HFFc6 (cell line): ENCODE data around the gene ARHGAP32. TPM values are rescaled to one million over a fixed set of nuclear protein-coding genes. Genes with fewer than 3 reads are reported as not detected.

Source experiments
- DNase-seq: peaks from one replicate; pipeline ENCODE4 v3.0.0-alpha.2; 2018
- H3K27ac Mint-ChIP-seq: 2 replicates; pipeline ENCODE4 v1.8.0; 2020; ENCODE audit warnings: mild to moderate bottlenecking, mixed read lengths
- H3K27me3 Mint-ChIP-seq: 2 replicates; pipeline ENCODE4 v1.8.0; 2021; ENCODE audit warnings: mild to moderate bottlenecking, moderate library complexity, mixed read lengths; ENCODE audit not compliant: insufficient read depth
- H3K36me3 Mint-ChIP-seq: 2 replicates; pipeline ENCODE4 v1.8.0; 2021; ENCODE audit warnings: low read depth, mixed read lengths
- H3K4me1 Mint-ChIP-seq: 2 replicates; pipeline ENCODE4 v1.8.0; 2020; ENCODE audit warnings: low read depth, mixed read lengths
- H3K4me3 Mint-ChIP-seq: 2 replicates; pipeline ENCODE4 v1.8.0; 2020; ENCODE audit warnings: mild to moderate bottlenecking, moderate library complexity, mixed read lengths
- H3K9me3 Mint-ChIP-seq: 2 replicates; pipeline ENCODE4 v1.8.0; 2020; ENCODE audit warnings: mild to moderate bottlenecking, mixed read lengths
- total RNA-seq, 6 experiments: library from RNA; stranded (reverse); fragmentation: NEBNext Ultra II Directional; extraction: Animal tissue kit (Norgen Biotek cat#: 25700); gene quantifications; 2 replicates in 1 of 6; 3 replicates in 5 of 6; pipeline ENCODE4 v1.2.3, GENCODE V29; 2021
- TF ChIP-seq, protein P1 (sequence below): fragments of 200-600 bp; sonication (generic); IDR thresholded peaks from 2 replicates; pipeline ENCODE4 v1.5.0; 2021; ENCODE audit warnings: antibody characterized with exemption, mild to moderate bottlenecking

ARHGAP32 gene
- total RNA-seq, 6 experiments from 2014 or later, result 7.6 to 8.7 (median 8.0) TPM

DNA sequence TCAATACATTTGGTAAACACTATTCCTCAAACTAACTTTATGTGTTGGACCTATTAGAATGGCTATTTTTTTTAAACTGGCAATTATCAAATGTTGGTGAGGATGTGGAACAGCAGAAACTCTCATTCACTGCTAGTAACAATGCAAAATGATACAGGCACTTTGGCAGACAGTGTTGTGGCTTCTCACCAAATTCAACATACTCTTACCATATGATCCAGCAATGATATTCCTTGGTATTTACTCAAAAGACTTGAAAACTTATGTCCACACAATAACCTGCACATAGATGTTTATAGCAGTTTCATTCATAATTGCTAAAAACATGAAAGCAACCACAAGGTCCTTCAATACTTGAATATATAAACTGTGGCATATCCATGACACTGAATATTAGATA, 136.9 kb downstream of the ARHGAP32 start:
- TF ChIP-seq, protein P1, sequence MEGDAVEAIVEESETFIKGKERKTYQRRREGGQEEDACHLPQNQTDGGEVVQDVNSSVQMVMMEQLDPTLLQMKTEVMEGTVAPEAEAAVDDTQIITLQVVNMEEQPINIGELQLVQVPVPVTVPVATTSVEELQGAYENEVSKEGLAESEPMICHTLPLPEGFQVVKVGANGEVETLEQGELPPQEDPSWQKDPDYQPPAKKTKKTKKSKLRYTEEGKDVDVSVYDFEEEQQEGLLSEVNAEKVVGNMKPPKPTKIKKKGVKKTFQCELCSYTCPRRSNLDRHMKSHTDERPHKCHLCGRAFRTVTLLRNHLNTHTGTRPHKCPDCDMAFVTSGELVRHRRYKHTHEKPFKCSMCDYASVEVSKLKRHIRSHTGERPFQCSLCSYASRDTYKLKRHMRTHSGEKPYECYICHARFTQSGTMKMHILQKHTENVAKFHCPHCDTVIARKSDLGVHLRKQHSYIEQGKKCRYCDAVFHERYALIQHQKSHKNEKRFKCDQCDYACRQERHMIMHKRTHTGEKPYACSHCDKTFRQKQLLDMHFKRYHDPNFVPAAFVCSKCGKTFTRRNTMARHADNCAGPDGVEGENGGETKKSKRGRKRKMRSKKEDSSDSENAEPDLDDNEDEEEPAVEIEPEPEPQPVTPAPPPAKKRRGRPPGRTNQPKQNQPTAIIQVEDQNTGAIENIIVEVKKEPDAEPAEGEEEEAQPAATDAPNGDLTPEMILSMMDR, result no peak
- no peaks in the 10 kb centered on the region for H3K9me3 Mint-ChIP-seq
- no peak overlapping the region for H3K27ac Mint-ChIP-seq
- no peaks in the 10 kb centered on the region; the same call in 1 of the 2 replicates for H3K36me3 Mint-ChIP-seq
- H3K4me1 Mint-ChIP-seq, result peaks cover 3% of the 10 kb centered on the region; the same call in 1 of the 2 replicates
- H3K4me3 Mint-ChIP-seq, result no peak overlapping the region
- H3K27me3 Mint-ChIP-seq, result no peaks in the 10 kb centered on the region
- DNase-seq, result no peak

DNA sequence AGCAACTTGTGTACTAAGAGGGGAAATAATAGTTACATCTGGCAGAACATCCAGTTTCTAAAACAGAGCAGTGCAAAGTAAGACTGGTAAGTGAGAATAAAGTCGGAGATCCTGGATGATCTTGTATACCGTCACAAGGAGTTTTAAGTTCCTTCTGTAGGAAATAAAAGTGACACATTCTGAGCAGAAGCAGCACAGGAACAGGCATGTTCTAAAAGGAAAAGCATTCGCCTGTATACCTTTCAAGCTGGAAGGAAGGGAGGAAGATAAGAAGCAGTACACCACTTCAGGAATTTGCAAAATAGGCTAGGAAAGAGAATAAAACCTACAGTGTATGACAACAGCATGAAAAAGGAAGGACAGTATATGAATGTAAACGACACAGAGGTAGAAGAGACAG, 143.2 kb downstream of the ARHGAP32 start:
- H3K4me1 Mint-ChIP-seq, result peaks cover 1% of the 10 kb centered on the region
- no peak overlapping the region for H3K27ac Mint-ChIP-seq
- no peaks in the 10 kb centered on the region for H3K9me3 Mint-ChIP-seq
- no peaks in the 10 kb centered on the region for H3K27me3 Mint-ChIP-seq
- no peaks in the 10 kb centered on the region for H3K36me3 Mint-ChIP-seq
- DNase-seq, result no peak
- TF ChIP-seq, protein P1, result no peak
- H3K4me3 Mint-ChIP-seq, result no peak overlapping the region

DNA sequence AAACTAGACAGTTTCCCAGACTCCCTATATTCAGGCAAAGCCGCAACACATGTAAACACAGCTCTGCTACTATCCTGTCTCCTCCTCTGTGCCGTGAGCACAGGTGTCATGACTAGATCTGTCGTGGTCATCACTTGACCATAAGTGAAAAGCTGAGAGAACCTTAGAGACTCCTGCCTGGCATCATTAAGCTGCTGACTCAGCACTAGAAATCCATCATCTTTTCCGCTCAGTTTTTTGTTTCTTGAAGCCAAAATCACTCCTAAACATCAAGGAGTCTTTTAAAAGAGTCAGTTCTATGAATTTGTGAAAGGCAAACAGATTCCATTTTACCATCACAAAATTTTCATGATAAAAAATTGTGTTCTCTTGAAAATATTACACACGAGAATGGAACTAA, 147.0 kb downstream of the ARHGAP32 start:
- Mint-ChIP-seq H3K4me3 (no peak overlapping the region), H3K27me3 (no peaks in the 10 kb centered on the region), H3K4me1 (peaks cover 27% of the 10 kb centered on the region), H3K9me3 (no peaks in the 10 kb centered on the region), H3K27ac (no peak overlapping the region), H3K36me3 (no peaks in the 10 kb centered on the region)
- TF ChIP-seq, protein P1, result no peak
- DNase-seq, result no peak

DNA sequence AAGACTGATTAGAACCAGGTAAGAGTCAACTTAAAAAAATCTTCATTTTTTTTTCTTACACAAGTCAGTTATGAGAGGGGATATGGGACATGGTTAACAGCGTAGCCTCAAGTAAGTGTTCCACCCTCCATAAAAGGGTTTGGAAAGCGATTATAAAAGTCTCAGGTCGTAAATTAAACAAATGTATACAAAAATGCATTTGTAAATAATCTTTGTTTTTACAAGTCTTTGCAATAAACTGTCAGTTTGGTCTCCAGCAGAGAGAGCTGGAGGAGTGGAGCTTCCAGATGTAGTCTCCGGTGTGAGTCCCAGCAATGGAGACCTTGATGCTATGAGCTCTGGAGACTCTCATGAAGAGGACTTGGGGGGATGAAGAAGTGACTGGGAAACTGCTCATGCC, 149.6 kb downstream of the ARHGAP32 start:
- no peak for DNase-seq
- Mint-ChIP-seq H3K4me3 (no peak overlapping the region), H3K36me3 (no peaks in the 10 kb centered on the region; the same call in 1 of the 2 replicates)

DNA sequence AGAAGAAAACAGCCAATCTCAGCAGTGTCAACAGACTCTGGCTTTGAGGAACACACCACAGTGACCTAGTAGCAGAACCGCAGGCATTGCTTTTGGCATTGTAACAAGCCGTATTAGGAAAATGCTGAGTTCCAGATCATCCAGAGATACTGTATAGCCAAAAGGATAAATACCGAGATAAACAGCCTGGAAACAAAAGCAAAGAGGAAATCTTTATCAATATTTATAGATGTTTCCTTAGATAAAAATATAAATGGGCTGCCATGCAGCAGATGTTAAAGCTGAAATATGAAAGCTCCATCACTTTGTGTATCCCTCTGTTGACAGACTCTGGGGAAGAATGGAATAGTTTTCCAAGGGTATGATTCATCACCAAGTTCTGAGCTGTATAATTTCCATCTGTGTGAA, 150.5 kb downstream of the ARHGAP32 start:
- Mint-ChIP-seq H3K9me3 (no peaks in the 10 kb centered on the region), H3K27me3 (no peaks in the 10 kb centered on the region), H3K36me3 (no peaks in the 10 kb centered on the region; the same call in 1 of the 2 replicates), H3K27ac (no peak overlapping the region; the same call in 1 of the 2 replicates), H3K4me3 (peak overlapping the region; percentile 43; the same call in 1 of the 2 replicates), H3K4me1 (peaks cover 27% of the 10 kb centered on the region)
- TF ChIP-seq, protein P1, result no peak
- peak; percentile 20 for DNase-seq

More for the DNA sequence above, 149.6 kb downstream of the ARHGAP32 start:
- TF ChIP-seq, protein P1, result no peak
- Mint-ChIP-seq H3K27me3 (no peaks in the 10 kb centered on the region), H3K4me1 (peaks cover 27% of the 10 kb centered on the region), H3K9me3 (no peaks in the 10 kb centered on the region), H3K27ac (no peak overlapping the region)

DNA sequence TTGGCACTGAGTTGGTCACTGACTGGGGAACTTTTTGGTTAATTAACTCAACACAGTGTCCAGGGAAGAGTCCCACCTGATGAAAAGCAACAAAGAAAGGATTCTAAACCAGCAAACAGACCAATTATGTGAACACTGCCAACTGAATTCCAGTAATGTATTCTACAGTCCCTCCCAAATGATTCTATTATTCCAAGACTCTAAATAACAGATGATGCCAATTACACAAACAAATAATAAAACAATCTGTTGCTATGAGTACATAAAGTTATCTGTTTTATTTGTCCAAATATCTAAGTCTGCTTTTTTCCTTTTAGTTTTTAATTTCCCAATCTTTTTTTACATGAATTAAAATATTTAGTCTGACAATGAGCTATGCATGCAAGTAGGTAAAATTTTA, 151.2 kb downstream of the ARHGAP32 start:
- Mint-ChIP-seq H3K36me3 (no peaks in the 10 kb centered on the region; the same call in 1 of the 2 replicates), H3K4me3 (no peak overlapping the region), H3K27me3 (no peaks in the 10 kb centered on the region), H3K27ac (no peak overlapping the region), H3K4me1 (peaks cover 27% of the 10 kb centered on the region), H3K9me3 (no peaks in the 10 kb centered on the region)
- DNase-seq, result no peak
- TF ChIP-seq, protein P1, result no peak
